NCI-H510A (cell line): ENCODE measurements around the gene WAS.
A peak's percentile ranks its signal among the peaks of the same experiment; 100 is the strongest.

Experiments
- DNase-seq: peaks from one replicate; lab custom pipeline; 2025; lab: John Stamatoyannopoulos, UW

The WAS gene

DNA sequence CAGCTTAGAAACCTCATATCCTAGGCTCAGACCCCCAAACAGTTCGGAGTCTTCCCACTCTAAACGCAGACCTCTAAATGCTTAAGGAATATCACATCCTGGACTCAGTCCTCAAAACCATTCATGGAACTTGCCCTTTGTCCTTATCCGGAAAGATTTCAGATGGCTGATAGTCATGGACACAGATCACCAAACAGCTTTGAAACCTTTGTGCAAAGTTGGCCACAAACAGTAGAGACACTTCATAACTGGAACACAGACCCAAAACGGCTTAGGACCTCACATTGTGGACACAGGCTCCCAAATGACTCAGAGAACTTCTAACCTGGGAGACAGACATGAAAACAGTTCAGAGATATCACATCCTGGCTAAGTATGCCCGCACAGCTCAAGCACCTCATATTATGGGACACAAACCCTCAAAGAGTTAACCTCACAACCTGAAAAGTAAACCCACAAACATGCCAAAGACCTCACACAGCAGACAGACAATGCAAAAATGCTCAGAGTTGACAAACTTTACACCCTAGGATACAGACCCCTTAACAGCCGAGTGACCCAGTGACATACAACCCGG is 28.4 kb downstream of the WAS start:
- DNase-seq: no peak

GRCh38 chrX:48713847-48714246 is 30.2 kb downstream of the WAS start:
- no peak for DNase-seq

DNA sequence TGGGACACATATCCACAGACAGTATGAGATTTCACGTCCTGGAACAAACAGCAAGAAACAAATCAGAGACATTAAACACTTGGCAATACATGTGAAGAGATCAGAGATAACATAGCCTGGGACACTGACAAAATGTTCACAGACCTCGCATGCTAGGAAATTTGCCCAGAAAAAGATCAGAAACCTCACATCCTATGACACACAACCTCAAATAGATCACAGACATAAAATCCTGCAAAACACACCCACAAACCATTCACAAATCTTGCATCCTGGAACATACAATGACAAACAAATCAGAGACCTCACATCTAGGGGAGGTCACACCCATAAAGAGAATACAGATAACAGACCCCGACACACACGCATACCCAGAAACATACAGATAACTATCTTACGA is 31.0 kb downstream of the WAS start:
- DNase-seq: no peak

- DNase-seq: no peak
These were observed 31.5 kb downstream of the WAS start for GRCh38 chrX:48715072-48715471.

- DNase-seq: no peak
These were observed 32.4 kb downstream of the WAS start for GRCh38 chrX:48715876-48716502.

DNA sequence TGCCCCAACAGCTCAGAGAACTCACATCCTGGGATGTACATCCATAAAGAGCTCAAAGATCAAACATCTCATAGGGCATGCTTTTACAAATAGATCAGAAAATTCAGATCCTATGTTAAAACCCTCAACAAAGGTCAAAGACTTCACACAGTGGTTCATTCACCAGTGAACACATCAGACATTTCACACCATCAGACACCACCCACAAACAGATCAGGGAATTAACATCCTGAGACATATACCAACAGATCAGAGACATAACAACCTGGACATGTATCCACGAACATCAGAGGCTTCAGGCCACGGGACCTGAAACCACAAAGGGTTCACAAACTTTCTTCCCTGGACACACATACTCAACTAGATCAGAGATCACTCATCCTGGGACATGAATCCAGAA is 36.4 kb downstream of the WAS start:
- no peak for DNase-seq

GRCh38 chrX:48720577-48721250 is 37.1 kb downstream of the WAS start:
- DNase-seq: no peak

DNA sequence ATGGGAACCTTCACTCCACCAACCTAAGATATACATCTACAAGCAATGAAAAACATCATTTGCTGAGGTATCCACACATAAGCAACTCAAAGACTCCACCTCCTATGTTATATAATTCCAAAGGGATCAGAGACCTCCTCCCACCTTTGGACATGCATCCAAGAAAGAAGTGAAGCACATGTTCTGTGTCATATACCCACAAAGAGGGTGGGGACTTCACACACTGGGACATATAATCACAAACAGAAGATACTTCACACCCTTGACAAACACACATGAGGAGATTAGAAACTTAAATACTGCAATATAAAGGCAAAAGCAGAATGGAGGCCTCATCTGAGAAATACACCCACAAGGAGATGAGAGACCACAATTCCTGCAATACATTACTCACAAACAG is 38.3 kb downstream of the WAS start:
- DNase-seq: no peak

GRCh38 chrX:48726596-48726995 is 43.0 kb downstream of the WAS start:
- no peak for DNase-seq

- no peak for DNase-seq
These were observed 45.1 kb downstream of the WAS start for GRCh38 chrX:48728653-48729052.

- DNase-seq: no peak
These were observed 52.7 kb downstream of the WAS start for GRCh38 chrX:48736303-48736702.

GRCh38 chrX:48736878-48737212 is 53.2 kb downstream of the WAS start:
- DNase-seq: no peak

GRCh38 chrX:48737213-48737938 is 53.8 kb downstream of the WAS start:
- DNase-seq: peak; percentile 94

GRCh38 chrX:48737940-48738339 is 54.3 kb downstream of the WAS start:
- DNase-seq: no peak
